GM21825 (cell line): Measurements from ENCODE around the gene LDB2.

Source experiments
- ATAC-seq: cut with Tn5 transposase; IDR thresholded peaks from one replicate; pipeline ENCODE4 v1.9.1; 2021; ENCODE audit warnings: mild to moderate bottlenecking, moderate library complexity; ENCODE audit not compliant: unreplicated experiment

Gene LDB2

DNA sequence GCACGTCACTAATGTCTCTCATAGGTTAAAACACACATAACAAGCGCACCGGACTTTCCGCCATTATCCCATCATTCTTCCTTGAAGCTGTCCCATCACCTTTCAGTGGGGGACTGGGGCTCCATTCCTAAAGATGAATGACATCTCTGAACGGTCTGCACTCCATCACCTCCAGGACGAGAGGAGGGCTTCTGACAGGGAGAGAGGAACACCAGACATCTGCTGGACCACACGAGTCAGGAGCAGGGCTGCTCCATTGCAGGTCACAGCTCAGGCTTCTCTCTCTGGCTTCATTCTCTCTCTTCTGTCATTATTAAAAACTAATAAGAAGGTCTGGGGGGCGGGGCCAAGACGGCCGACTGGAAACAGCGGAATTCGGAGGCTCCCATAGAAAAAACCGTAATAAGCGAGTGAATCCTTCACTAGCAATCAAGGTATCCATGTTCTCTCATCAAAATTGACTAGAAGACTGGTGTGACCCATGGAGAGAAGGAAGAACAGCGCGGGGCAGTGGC, 289.8 kb downstream of the LDB2 start:
- no peak for ATAC-seq

DNA sequence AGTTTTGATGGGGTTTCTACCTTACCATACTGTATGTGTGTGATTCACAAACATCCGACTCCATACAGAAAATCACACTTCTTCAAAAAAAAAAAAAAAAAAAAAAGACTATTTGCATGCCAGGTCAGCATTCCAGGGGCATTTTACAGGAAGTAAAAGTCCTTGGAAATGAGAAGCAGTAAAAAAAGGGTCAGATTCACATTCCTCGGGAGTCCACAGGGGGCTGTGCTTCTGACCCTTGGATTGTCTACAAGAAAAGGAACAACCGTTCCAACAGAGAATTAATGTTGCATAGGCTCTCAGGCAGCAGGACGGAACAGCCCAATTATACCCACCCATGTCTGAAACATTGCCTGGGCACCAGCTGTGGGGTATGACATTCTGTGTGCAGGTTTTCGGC, 290.3 kb downstream of the LDB2 start:
- ATAC-seq: no peak

DNA sequence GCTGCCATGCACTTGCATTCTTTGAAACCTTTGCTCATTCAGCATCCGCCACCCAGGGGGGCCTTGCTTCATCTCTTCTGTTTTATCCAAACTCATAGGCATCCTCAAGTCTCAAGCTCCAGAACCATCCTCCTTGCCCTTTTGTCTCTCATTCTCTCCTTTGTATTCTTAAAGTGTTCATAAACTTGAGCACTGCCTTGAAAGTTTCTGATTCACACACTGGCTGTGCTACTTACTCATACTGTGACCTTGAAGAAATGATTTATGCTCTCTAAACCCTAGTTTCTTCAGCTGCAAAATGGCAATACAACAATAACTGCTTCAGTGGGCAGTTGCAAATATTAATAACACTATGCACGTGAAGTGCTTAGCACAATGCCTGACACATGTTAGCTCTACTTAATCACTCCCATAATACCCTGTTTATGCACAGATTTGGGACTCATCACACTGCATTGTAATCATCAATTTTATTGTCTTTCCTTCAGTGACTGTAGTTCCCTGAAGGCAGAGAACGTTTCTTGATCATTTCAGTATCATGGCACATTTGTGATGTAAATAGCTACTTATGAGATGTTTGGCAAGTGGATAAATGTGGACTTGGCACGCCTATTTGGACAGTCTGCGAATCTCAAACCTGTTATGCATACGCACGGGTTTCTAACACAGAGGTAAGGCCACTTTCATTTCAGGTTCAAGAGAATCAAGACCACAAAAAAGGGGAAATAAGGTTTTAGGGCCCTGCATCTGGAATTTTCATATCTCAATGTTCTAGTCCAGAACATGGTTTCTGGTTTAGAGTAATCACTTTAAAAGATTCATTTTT, 291.0 kb downstream of the LDB2 start:
- ATAC-seq: no peak

DNA sequence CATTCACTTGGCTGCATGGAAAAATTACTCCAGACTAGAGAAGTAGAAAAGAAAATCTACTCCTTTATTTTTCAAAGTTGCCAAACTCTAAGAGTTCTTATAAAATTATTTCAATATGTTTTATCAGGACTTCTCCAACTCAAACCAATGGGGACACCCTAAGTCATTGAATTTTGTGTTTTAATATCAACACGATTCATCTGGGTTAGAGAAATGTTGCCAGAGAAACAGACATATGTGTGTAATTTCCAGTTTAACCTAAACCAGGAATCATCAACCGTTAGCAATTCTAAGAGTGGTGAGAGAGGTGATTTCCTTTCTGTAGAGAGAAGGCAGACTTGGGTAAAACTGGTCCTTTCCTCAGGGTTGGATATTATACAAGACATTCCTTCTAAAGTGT, 291.8 kb downstream of the LDB2 start:
- ATAC-seq: no peak

DNA sequence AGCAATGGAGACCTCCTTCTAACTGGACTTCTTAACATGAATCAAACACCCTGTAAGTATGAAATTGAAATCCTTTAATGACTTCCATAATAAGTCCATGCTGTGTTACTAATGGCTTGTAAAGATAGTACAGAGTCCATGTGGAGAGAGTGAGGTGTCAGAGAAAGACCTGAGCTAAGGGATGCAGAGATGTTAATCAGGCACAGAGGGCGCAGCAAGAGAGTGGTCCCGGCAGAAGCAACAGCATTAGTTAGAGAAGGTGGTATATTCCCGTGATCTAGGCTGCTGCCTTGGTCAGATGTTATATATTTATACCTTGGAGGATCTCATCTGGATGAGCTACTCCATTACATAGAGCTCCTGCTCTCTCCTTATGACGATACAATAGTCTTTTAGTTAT, 295.3 kb downstream of the LDB2 start:
- no peak for ATAC-seq

DNA sequence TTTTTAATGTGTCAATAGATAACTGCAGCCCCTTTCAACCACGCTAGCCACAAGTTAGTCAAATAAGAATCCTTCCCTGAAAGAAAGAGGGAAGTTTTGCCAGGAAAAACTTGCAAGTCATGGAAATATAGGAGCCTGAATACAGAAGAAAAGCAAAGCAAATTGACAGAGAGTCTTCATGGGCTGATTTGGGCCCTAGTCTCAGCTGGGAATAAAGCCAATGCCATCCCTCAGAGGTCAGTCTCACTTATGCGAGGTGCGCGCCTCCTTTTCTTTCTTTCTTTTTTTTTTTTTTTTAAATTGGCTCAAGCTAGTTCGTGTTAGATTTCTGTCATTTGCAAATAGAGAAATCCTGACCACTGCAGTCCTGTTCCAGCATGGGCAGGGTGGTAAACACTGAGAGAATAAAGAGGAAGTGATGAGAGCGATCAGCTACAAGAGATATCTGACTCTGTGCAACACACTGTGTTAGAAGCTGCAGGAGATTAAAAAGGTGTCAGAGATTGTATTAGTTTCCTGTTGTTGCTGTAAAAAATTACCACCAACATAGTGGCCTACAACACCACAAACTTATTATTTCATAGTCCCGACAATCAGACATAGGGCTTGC, 299.7 kb downstream of the LDB2 start:
- ATAC-seq: no peak

DNA sequence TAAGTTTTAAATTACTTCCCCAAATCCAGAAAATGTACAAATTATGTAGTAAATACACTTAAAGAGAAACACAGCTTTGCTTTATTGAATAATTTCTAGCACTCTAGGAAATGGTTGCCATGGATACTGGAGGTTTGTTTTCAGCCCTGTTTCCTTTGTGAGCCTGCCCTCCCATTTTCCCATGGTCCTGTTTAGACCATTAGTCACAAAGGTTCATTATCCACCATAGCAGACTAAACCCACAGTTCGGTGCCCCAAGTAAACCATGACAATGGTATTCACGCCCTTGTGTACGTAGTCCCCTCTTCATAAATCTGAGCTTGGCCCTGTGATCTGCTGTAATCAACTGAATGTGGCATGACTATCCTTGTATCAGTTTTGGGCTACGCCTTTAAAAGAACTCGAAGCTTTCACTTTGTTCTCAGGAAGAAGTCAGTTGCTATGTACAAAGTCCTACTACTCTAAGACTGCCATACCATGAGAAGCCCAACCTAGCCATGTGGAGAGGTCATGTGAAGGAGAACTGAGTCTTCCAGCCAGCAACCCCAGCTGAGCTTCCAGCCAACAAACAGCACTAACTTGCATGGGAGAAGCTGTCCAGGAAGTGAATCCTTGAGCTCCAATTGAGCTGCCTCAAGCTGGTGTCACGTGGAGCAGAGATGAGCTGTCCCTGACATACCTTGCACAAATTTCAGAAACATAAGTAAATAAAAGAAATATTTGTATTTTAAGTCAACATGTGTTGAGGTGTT, 300.4 kb downstream of the LDB2 start:
- ATAC-seq: no peak

DNA sequence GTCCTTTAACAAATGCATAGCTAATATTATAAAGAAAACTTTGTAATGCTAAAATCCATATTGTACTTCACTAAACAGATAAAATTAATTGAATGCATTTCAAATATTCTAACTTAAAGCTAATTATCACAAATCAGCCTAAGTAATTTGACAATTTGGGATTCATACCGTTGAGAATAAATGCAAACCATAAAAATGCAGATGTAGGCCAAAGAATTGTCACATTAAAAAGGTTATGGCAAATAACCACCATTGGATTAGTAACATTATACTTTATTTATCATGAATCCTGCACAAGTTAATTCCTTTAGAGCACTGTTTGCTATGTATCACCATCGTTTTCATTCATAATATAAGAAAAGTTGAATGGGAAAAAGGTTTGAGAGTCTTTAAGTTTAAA, 301.0 kb downstream of the LDB2 start:
- ATAC-seq: no peak

DNA sequence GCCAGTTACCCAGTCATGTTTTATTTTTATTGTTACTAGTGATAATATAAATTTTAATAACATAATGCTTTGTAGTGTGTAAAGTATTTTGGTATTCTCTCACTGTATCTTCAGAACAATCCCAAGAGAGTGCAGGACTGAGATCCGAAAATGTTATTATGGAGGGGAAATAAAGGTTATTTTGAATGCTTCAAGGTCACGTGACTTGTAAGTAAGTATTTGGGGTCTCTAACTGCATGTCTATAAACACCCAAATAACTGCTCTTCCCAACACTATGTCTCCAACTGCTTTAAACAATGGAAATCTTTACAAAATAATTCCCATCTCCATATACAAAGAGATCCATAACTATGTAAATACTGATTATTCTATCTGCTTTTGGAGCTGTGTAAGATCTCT, 302.2 kb downstream of the LDB2 start:
- ATAC-seq: no peak

DNA sequence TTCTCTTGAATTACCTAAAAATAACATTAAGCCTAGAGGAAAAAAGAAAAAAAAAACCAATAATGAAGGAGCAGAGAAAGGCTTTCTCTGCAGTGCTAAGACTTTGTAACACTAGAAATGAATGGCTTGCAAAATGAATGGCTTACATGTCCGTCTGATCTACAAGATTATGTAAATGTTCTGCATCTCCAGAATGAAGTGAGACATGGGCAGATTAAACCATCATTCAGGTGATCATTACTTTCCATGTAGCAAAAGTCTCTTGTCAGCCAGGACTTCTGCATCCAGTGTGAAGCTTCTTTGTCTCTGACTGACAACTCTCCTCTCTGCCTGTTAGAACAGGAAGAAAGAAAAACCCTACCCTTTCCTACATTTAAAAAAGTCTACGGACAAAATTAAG, 304.3 kb downstream of the LDB2 start:
- ATAC-seq: no peak

DNA sequence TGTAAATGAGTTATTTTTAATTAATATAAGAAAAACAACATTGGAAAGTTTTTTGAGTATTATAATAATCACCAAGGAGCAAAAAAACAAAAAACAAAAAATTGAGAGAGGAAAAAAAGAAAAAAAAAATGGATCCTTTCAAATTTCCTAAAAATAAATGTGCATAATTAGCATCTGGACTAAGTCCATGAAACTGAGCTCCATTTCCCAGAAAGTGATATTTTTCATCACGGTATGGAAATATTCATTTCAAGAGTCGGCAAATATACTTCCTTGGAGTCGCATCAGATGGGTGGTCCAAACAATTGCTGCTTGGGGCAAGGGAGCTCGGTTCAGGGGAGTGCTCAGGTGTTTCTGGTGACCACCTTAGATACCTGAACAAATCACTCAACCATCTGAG, 305.1 kb downstream of the LDB2 start:
- no peak for ATAC-seq

DNA sequence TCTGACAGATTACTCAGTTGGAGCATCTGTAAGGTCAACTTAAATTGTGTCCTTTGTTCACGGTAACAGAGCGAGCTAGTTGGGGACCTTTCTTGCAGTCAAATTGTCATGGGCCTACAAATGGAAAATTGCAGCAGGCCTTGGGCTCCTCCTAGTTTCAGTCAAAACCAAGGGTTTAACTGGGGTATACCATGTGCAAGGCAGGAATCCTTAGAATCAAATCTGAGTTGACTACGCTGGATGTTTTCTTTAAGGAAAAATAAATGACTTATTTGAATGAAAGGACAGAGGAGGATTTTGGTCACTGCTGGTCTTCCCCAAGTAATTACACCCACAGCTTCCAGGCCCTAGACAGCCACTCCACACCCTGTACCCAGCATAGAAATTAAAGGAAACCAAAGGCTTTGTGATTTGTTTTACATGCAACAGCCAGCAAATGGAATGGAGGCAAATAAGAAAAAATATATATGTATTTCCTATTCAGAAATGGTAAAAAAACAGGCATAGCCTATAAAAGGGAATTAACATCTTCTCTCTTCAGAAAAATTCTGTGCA, 307.1 kb downstream of the LDB2 start:
- no peak for ATAC-seq

DNA sequence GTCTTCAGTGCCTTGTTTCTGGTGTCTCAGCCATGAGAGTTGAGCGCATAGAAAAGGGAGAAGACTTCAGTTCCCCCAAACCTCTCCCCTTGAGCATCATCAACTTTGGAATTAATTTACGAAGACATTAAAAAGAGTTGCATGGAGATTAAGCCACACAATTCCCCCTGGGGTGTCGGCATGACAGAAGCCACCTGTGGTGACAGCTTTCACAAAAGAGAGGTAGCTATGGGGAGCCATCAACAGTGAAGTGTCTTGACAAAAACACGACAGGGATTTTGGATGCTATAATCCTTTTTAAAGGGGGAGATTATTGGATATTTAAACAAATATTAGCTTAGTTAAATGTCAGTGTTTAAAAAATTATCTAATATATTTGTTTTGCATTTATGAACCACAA, 307.6 kb downstream of the LDB2 start:
- no peak for ATAC-seq

DNA sequence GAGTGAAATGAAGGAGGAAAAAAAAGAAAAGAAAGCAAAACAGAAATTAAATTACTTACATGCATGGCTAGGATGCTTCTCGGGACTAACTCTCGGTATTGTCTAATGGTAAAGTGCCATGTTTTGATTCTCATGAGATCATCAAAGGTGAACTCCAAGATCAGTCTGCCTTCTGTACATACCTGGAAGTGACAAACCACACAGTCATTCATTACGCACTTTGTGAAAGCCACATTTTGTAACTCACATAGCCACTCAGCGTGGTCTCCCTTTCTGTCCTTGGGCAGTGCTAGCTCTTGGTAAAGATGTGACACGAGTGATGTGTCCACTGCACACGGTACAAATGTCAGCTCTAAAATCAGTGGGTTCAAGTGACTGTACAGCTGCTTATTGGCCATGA, 309.8 kb downstream of the LDB2 start:
- no peak for ATAC-seq

DNA sequence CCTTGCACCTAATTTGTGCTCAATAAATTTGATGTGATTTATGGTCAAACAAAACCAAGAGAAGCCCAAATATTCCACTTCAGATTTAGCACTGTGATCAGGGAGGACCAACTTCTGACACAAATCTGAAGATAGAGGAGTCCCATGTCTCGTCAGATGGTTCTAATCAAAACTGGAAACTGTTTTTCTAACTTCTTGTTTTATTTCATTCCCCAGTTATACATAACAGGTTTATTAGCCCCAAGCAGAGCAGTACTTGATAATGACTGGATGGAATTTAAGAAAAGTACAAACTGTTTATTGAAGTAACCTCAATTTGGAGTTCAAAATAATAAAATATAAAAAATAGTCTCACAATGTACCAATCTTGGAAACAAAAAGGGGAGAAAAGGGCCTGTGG, 310.3 kb downstream of the LDB2 start:
- ATAC-seq: no peak

DNA sequence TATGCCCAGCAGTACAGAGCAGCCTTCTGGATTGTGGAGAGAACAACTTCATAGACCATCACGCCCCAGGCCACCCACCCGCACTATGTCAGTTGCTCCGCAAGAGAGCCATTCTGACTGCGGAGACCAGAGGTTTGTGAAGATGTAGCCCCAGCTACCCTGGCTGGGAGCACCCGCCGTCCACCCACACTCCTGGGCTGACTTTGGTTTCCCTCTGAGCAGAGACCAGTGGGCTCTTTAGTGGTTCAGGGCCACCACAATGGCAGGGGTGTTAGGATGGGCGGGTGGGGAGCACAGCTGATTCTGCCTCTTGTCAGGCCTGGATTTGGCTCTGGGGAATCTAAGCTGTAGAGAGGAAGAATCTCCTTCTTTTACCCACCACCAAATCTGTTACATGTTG, 313.4 kb downstream of the LDB2 start:
- ATAC-seq: no peak

DNA sequence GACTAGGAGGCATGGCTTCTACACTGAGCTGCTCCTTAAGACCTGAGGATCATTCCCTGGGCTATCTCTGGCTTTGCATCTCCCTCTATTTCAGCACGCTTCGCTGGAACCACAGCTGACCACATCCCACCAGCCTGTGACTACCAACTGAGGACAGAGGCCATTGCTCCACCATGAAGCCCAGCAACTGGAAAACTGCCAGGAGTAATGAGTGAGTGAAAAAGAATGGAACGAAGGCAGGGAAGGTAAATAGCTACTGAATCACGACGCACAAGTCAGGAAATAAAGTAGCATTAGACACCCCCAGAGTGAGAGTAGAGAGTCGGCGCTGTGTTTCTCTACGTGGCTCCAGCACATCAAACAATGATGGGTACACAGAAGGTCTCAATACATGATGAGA, 314.7 kb downstream of the LDB2 start:
- no peak for ATAC-seq

DNA sequence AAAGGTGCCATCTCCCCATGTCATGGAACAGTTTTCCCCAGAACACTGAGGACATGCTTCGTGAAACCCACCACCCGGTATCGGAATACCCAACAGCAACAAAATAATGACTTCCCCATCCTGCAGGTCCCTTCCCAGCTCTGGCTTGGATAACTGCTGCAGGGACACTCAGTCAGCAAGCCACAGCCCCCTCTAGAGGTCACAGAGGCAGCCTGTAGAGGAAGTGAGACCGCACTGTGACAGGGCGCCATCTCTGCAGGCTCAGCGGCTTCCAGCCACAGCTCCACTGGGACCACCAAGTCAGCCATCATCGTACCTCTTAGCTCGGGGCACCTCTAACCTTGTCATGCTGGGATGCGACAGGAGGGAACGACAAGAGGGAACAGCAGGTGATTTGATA, 315.9 kb downstream of the LDB2 start:
- no peak for ATAC-seq

DNA sequence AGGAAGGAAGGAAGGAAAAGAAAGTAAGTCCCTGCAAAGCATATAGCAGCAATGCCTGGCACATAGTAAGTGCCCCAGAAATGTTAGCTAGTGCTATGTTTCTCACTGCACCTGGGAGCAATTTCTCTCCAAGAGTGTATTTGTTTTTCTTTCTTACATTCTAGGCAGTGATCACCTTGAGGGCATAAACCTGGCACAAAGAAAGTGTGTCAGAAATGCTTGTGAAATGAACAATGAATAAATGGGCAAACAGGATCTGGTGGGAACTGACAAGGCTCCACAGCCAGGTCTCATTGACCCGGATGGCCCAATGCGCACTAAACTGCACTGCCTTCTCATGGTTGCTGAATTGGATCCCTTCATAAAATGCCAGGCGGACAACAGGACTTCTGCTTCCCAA, 316.4 kb downstream of the LDB2 start:
- ATAC-seq: no peak

DNA sequence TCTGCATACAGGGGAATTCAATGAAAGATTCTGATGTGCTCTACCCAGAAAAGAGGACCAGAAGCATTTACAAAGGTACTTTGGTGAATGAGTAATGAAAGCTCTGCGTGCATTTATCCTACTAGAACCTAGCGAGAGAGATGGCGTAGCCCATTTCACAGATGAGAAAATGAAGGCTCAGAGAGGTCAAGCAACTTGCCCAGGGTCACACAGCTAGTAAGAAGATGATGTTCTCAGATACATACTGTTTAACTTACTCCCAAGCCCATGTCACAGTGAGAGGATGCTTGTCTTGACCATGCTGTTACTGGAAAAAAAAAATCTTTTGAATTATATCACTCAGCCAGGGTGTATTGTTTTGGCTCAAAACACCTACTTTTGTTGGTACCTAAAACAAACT, 317.3 kb downstream of the LDB2 start:
- ATAC-seq: no peak

DNA sequence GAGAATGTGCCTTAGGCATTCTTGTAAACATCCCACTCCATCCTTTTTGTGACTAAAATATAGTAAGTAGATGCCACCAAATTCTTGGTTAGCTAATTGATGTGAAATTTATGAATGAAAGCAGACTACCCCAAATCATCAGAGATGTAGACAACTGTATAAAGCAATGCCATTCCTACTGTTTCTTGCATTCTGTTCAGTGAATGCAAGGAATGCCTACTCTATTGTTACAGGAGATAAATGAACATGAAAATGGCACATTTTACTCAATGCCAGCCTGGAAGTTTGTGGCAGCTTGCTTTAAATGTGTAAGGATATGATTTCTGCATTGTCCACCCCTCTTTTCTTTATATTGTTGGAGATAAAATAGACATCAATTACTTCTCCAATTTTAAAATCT, 317.9 kb downstream of the LDB2 start:
- ATAC-seq: no peak

DNA sequence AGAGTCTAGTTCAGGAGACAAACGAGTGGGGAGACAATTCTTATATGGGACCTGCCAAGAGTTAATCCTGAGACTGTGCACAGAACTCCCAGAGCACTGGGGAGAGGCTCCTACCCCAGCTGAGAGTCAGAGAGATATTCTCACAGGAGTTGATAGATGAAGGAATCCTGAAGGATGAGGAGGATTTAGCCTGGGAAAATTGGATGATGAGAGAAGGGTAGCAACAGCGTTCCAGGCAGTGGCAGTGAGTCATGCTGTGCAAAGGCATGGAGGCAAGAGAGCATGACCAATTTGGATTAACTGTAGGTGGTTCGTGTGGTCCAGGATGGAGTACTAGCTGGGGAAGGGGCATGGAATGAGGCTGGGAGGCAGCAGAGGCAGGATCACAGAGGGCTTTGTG, 318.6 kb downstream of the LDB2 start:
- ATAC-seq: no peak
